ENCODE data around the gene RASAL2.

RASAL2 gene

GRCh38 chr1:178096421-178096820 is 2.5 kb downstream of the RASAL2 start:
- no peak for TF ChIP-seq CTCF (IDR thresholded peaks at IDR 0.05; ENCODE audit: poor library complexity, severe bottlenecking)
- Histone ChIP-seq H3K4me1 (ENCODE audit: insufficient read depth, poor library complexity, severe bottlenecking) (peaks cover 50% of the 10 kb centered on the region), H3K9me3 (ENCODE audit: severe bottlenecking) (no peaks in the 10 kb centered on the region), H3K27ac (ENCODE audit: poor library complexity, severe bottlenecking) (peak overlapping the region; percentile 71), H3K4me3 (ENCODE audit: severe bottlenecking) (no peak overlapping the region), H3K27me3 (ENCODE audit: insufficient read depth, poor library complexity, severe bottlenecking) (no peaks in the 10 kb centered on the region), H3K36me3 (ENCODE audit: low read depth) (no peaks in the 10 kb centered on the region)
- ATAC-seq (ENCODE audit: low read depth) (no peak), DNase-seq (ENCODE audit: low spot score) (no peak)

GRCh38 chr1:178098262-178098661 is 4.4 kb downstream of the RASAL2 start:
- ATAC-seq (ENCODE audit: low read depth), result no peak
- no peak for DNase-seq (ENCODE audit: low spot score)
- H3K4me1 ChIP-seq (ENCODE audit: insufficient read depth, poor library complexity, severe bottlenecking), result peaks cover 47% of the 10 kb centered on the region
- H3K27ac ChIP-seq (ENCODE audit: poor library complexity, severe bottlenecking), result no peak overlapping the region
- TF ChIP-seq CTCF (IDR thresholded peaks at IDR 0.05; ENCODE audit: poor library complexity, severe bottlenecking), result no peak
- H3K36me3 ChIP-seq (ENCODE audit: low read depth), result no peaks in the 10 kb centered on the region
- no peaks in the 10 kb centered on the region for H3K9me3 ChIP-seq (ENCODE audit: severe bottlenecking)
- H3K27me3 ChIP-seq (ENCODE audit: insufficient read depth, poor library complexity, severe bottlenecking), result no peaks in the 10 kb centered on the region
- H3K4me3 ChIP-seq (ENCODE audit: severe bottlenecking), result no peak overlapping the region

- DNase-seq (ENCODE audit: low spot score) (no peak), ATAC-seq (ENCODE audit: low read depth) (no peak)
- peaks cover 42% of the 10 kb centered on the region for H3K4me1 ChIP-seq (ENCODE audit: insufficient read depth, poor library complexity, severe bottlenecking)
- H3K27ac ChIP-seq (ENCODE audit: poor library complexity, severe bottlenecking), result no peak overlapping the region
- H3K27me3 ChIP-seq (ENCODE audit: insufficient read depth, poor library complexity, severe bottlenecking), result no peaks in the 10 kb centered on the region
- no peaks in the 10 kb centered on the region; the same call in 1 of the 2 replicates for H3K36me3 ChIP-seq (ENCODE audit: low read depth)
- TF ChIP-seq CTCF (IDR thresholded peaks at IDR 0.05; ENCODE audit: poor library complexity, severe bottlenecking), result no peak
- H3K9me3 ChIP-seq (ENCODE audit: severe bottlenecking), result no peaks in the 10 kb centered on the region
- no peak overlapping the region for H3K4me3 ChIP-seq (ENCODE audit: severe bottlenecking)
Observed at GRCh38 chr1:178101266-178101630, 7.3 kb downstream of the RASAL2 start.

- no peaks in the 10 kb centered on the region for H3K27me3 ChIP-seq (ENCODE audit: insufficient read depth, poor library complexity, severe bottlenecking)
- peaks cover 38% of the 10 kb centered on the region for H3K4me1 ChIP-seq (ENCODE audit: insufficient read depth, poor library complexity, severe bottlenecking)
- H3K27ac ChIP-seq (ENCODE audit: poor library complexity, severe bottlenecking), result no peak overlapping the region
- H3K36me3 ChIP-seq (ENCODE audit: low read depth), result no peaks in the 10 kb centered on the region; the same call in 1 of the 2 replicates
- TF ChIP-seq CTCF (IDR thresholded peaks at IDR 0.05; ENCODE audit: poor library complexity, severe bottlenecking), result no peak
- ATAC-seq (ENCODE audit: low read depth), result no peak
- DNase-seq (ENCODE audit: low spot score), result no peak
- no peak overlapping the region for H3K4me3 ChIP-seq (ENCODE audit: severe bottlenecking)
- no peaks in the 10 kb centered on the region for H3K9me3 ChIP-seq (ENCODE audit: severe bottlenecking)
Observed at GRCh38 chr1:178101654-178102053, 7.8 kb downstream of the RASAL2 start.

- H3K27me3 ChIP-seq (ENCODE audit: insufficient read depth, poor library complexity, severe bottlenecking), result no peaks in the 10 kb centered on the region
- peaks cover 40% of the 10 kb centered on the region for H3K4me1 ChIP-seq (ENCODE audit: insufficient read depth, poor library complexity, severe bottlenecking)
- no peaks in the 10 kb centered on the region; the same call in 1 of the 2 replicates for H3K36me3 ChIP-seq (ENCODE audit: low read depth)
- DNase-seq (ENCODE audit: low spot score) (no peak), ATAC-seq (ENCODE audit: low read depth) (no peak)
- TF ChIP-seq CTCF (IDR thresholded peaks at IDR 0.05; ENCODE audit: poor library complexity, severe bottlenecking), result no peak
- no peak overlapping the region for H3K27ac ChIP-seq (ENCODE audit: poor library complexity, severe bottlenecking)
- H3K9me3 ChIP-seq (ENCODE audit: severe bottlenecking), result no peaks in the 10 kb centered on the region
- no peak overlapping the region for H3K4me3 ChIP-seq (ENCODE audit: severe bottlenecking)
Observed at GRCh38 chr1:178102218-178102617, 8.3 kb downstream of the RASAL2 start.
